Endothelial cell of umbilical vein (primary cell): ENCODE results near the gene MYLK.

Source experiments
- CTCF ChIP-seq, 2 donors: IDR thresholded peaks; 1 replicate in 1 of 2; 2 replicates in 1 of 2; pipeline ENCODE4 v1.5.1; 2011; ENCODE audit warnings: low read length in 2 of 2, mild to moderate bottlenecking in 2 of 2, moderate library complexity in 2 of 2, control low read depth in 1 of 2, inconsistent platforms in 1 of 2, low read depth in 1 of 2; ENCODE audit not compliant: insufficient read depth in 1 of 2; ENCODE audit errors: extremely low read depth in 1 of 2
- MAX ChIP-seq: IDR thresholded peaks from 2 replicates; pipeline ENCODE4 v1.6.1; 2011; ENCODE audit not compliant: insufficient read depth, insufficient read length

GRCh38 chr3:123739106-123739505 is 145.0 kb downstream of the MYLK start:
- TF ChIP-seq CTCF (IDR thresholded peaks at IDR 0.05; ENCODE audit: extremely low read depth in 1 of 2, insufficient read depth in 1 of 2, low read depth in 1 of 2, low read length in 2 of 2), result no peak
- TF ChIP-seq MAX, result no peak
